Pancreas (tissue), 10 donors: ENCODE results near the gene ANXA3. TPM values are rescaled to one million over a fixed set of nuclear protein-coding genes. Genes with fewer than 3 reads are reported as not detected.

Source experiments
- ATAC-seq, 4 donors: fragments of 200-7000 bp; cut with Tn5 transposase; one replicate each; pipeline versions ENCODE4 v1.8.0 to v1.9.1; 2020; ENCODE audit warnings: mild to moderate bottlenecking in 4 of 4, moderate library complexity in 4 of 4
- DNase-seq, 6 donors: peaks; one replicate each; pipeline ENCODE4 v3.0.0-alpha.2; 2020
- FAIRE-seq: peaks from 2 replicates; lab custom pipeline; 2012; peaks lifted over from hg19 to GRCh38; lab: Jason Lieb, UNC
- H3K27ac ChIP-seq, 4 donors: fragments of 200-600 bp; sonication (generic); 1 replicate in 3 of 4; 2 replicates in 1 of 4; pipeline versions ENCODE4 v1.5.0 to v1.8.0; 2020
- H3K27me3 ChIP-seq, 4 donors: fragments of 200-600 bp; one replicate each; pipeline ENCODE4 v1.8.0; 2021
- H3K36me3 ChIP-seq, 3 donors: fragments of 200-600 bp; sonication (generic) in 1 of 3; one replicate each; pipeline versions ENCODE4 v1.5.0 to v1.8.0; 2020 to 2021
- H3K4me1 ChIP-seq, 3 donors: fragments of 200-600 bp; one replicate each; pipeline ENCODE4 v1.8.0; 2021
- H3K4me3 ChIP-seq, 4 donors: fragments of 200-600 bp; sonication (generic) in 2 of 4; one replicate each; pipeline versions ENCODE4 v1.5.0 to v1.8.0; 2020 to 2021
- H3K9me3 ChIP-seq, 4 donors: fragments of 200-600 bp; one replicate each; pipeline ENCODE4 v1.8.0; 2021
- CTCF ChIP-seq, 4 donors: fragments of 200-600 bp; sonication (generic) in 3 of 4; IDR thresholded peaks; one replicate each; pipeline versions ENCODE4 v1.5.0 to v1.8.0; 2021; ENCODE audit warnings: antibody characterized with exemption in 4 of 4
- WGBS, 2 donors: extraction: QIAGEN DNeasy Blood & Tissue Kit; methylation state at CpG; one replicate each; pipeline ENCODE4 v1.1.7; 2013; 5-methylcytosine and 5-hydroxymethylcytosine counted together
- intact Hi-C, 3 donors: fragments of 100-400 bp; cut with DNase I; formaldehyde crosslinking; loops; one replicate each; pipeline versions ENCODE4 v1.11.1 to v1.14.2; 2022
- polyA plus RNA-seq, 2 donors: library from polyadenylated mRNA; stranded (reverse); fragments of 200-250 nt; gene quantifications; one replicate each; pipeline ENCODE4 v1.2.3, GENCODE V29; 2013
- total RNA-seq, 6 donors: library from RNA; stranded (reverse); fragmentation: NEBNext Ultra II Directional in 4 of 6; extraction: Animal tissue kit (Norgen Biotek cat#: 25700) in 4 of 6; gene quantifications; one replicate each; pipeline versions ENCODE4 v1.2.1 to v1.2.4, GENCODE V29; 2021 to 2023
- donor health status: healthy with polysubstance abuse.
- donor health status: DM: no; HTN: no; CAD: no; lungs with moderate emphysema.
- donor health status: DM: no; HTN: no; CAD: no.
- donor health status: control.
- donor health status: control.
- donor health status: Bipolar disorder and iron deficiency.
- donor health status: DM: yes; HTN: yes; CAD: no.
- donor health status: DM: no; HTN: no; CAD: no.
- donor health status: DM: no; HTN: no; CAD: no.
- donor health status: DM: yes; HTN: yes; CAD: no.

The ANXA3 gene
- total and polyA plus RNA-seq, 8 donors = 18.7 to 64.8 (median 29.6) TPM

GRCh38 chr4:78627046-78627965, 75.7 kb downstream of the ANXA3 start:
- Histone ChIP-seq H3K4me3 (no peak overlapping the region), H3K27ac (peak overlapping the region; percentile 8 to 72 (median 40)), H3K9me3 (no peaks in the 10 kb centered on the region), H3K36me3 (no peaks in the 10 kb centered on the region), H3K4me1 (peaks cover 32 to 45% (median 33%) of the 10 kb centered on the region in 3 donors), H3K27me3 (no peaks in the 10 kb centered on the region)
- DNase-seq (no peak), ATAC-seq (peak; percentile 70 to 78 (median 74)), FAIRE-seq (no peak)
- WGBS, 2 donors = 14 to 15% methylated on average over 3 of the region's 3 CpGs
- intact Hi-C loops = no loop called here
- TF ChIP-seq CTCF (IDR thresholded peaks at IDR 0.05) = no peak

- Histone ChIP-seq H3K9me3 (no peaks in the 10 kb centered on the region), H3K4me3 (no peak overlapping the region), H3K27ac (peak overlapping the region in 3 of 4 donors; percentile 8 to 72 (median 72)), H3K36me3 (no peaks in the 10 kb centered on the region), H3K4me1 (peaks cover 32 to 45% (median 33%) of the 10 kb centered on the region in 3 donors), H3K27me3 (no peaks in the 10 kb centered on the region)
- ATAC-seq (peak; percentile 39 to 51 (median 46)), FAIRE-seq (no peak), DNase-seq (no peak)
- WGBS, 2 donors = 54 to 55% methylated on average over 4 of the region's 4 CpGs
- intact Hi-C loops = no loop called here
- no peak for TF ChIP-seq CTCF (IDR thresholded peaks at IDR 0.05)
Measured at GRCh38 chr4:78627966-78628678, 76.6 kb downstream of the ANXA3 start.

- Histone ChIP-seq H3K4me3 (no peak overlapping the region), H3K9me3 (no peaks in the 10 kb centered on the region), H3K27ac (peak overlapping the region in 2 of 4 donors; percentile 72), H3K4me1 (peaks cover 32 to 45% (median 33%) of the 10 kb centered on the region in 3 donors), H3K27me3 (no peaks in the 10 kb centered on the region), H3K36me3 (no peaks in the 10 kb centered on the region)
- no peak for TF ChIP-seq CTCF (IDR thresholded peaks at IDR 0.05)
- ATAC-seq = peak; percentile 18 to 70 (median 34)
- intact Hi-C loops = no loop called here
- 36 to 40% methylated on average over 4 of the region's 4 CpGs for WGBS, 2 donors
- peak in 3 of 6 donors; percentile 26 to 31 (median 28) for DNase-seq
- FAIRE-seq = no peak
Measured at GRCh38 chr4:78629991-78630541, 78.5 kb downstream of the ANXA3 start.

GRCh38 chr4:78630615-78631014, 79.0 kb downstream of the ANXA3 start:
- ATAC-seq = no peak
- Histone ChIP-seq H3K27me3 (no peaks in the 10 kb centered on the region), H3K27ac (peak overlapping the region in 2 of 4 donors; percentile 72), H3K4me3 (no peak overlapping the region), H3K4me1 (peaks cover 32 to 45% (median 33%) of the 10 kb centered on the region in 3 donors), H3K9me3 (no peaks in the 10 kb centered on the region), H3K36me3 (no peaks in the 10 kb centered on the region)
- intact Hi-C loops = no loop called here
- 82 to 85% methylated on average over 2 of the region's 2 CpGs for WGBS, 2 donors
- DNase-seq = no peak
- no peak for TF ChIP-seq CTCF (IDR thresholded peaks at IDR 0.05)
- FAIRE-seq = no peak
